ENCODE results near the gene TRA2B.

DNA sequence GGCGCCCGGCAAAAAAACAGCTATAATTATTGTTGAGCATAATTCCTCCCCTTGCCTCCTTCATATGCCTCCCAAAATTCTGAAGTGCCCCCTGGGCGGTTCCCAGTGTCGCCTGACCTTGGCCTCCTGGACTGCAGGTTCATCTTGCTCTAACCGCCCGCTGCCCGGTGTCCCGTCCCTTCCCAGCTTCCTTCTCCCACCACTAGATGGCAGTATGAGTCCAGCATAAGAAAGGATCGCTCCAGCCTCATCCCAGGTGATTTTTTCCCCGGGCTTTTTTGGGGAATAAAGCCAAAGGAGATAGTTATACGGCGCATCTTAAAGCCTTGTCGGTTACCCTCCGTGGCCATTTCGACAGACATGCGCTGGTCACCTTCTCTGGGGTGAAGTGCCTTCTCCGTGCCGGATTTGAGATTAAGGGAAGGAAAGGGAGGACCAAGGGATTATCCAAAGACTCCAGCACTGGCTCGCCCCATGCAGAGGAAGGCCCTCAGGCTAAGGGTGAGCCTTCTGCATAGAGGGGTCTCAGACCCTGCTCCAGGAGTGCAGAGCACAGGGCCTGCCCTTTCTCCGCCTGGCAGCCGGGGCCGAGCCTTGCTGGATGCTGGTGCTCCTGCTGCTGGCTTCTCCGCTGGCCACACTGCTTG lies 45.8 kb upstream of the TRA2B start:
- TF ChIP-seq, protein P1, sequence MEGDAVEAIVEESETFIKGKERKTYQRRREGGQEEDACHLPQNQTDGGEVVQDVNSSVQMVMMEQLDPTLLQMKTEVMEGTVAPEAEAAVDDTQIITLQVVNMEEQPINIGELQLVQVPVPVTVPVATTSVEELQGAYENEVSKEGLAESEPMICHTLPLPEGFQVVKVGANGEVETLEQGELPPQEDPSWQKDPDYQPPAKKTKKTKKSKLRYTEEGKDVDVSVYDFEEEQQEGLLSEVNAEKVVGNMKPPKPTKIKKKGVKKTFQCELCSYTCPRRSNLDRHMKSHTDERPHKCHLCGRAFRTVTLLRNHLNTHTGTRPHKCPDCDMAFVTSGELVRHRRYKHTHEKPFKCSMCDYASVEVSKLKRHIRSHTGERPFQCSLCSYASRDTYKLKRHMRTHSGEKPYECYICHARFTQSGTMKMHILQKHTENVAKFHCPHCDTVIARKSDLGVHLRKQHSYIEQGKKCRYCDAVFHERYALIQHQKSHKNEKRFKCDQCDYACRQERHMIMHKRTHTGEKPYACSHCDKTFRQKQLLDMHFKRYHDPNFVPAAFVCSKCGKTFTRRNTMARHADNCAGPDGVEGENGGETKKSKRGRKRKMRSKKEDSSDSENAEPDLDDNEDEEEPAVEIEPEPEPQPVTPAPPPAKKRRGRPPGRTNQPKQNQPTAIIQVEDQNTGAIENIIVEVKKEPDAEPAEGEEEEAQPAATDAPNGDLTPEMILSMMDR (IDR thresholded peaks at IDR 0.05 in 2 of 3, conservative IDR thresholded peaks at IDR 0.05 in 1 of 3; ENCODE audit: borderline replicate concordance in 1 of 3, insufficient read depth in 1 of 3, low read depth in 2 of 3, low read length in 2 of 3): peak; percentile 88 to 96 (median 91)
- TF ChIP-seq, protein P2, sequence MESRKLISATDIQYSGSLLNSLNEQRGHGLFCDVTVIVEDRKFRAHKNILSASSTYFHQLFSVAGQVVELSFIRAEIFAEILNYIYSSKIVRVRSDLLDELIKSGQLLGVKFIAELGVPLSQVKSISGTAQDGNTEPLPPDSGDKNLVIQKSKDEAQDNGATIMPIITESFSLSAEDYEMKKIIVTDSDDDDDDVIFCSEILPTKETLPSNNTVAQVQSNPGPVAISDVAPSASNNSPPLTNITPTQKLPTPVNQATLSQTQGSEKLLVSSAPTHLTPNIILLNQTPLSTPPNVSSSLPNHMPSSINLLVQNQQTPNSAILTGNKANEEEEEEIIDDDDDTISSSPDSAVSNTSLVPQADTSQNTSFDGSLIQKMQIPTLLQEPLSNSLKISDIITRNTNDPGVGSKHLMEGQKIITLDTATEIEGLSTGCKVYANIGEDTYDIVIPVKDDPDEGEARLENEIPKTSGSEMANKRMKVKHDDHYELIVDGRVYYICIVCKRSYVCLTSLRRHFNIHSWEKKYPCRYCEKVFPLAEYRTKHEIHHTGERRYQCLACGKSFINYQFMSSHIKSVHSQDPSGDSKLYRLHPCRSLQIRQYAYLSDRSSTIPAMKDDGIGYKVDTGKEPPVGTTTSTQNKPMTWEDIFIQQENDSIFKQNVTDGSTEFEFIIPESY (IDR thresholded peaks at IDR 0.05; ENCODE audit: extremely low read depth, insufficient replicate concordance, low read length): no peak
- TF ChIP-seq POLR2AphosphoS5 (IDR thresholded peaks at IDR 0.05; ENCODE audit: low read depth, low read length): no peak
- no peak for TF ChIP-seq POLR2A (IDR thresholded peaks at IDR 0.05; ENCODE audit: borderline replicate concordance, extremely low read depth, insufficient read depth, insufficient read length)
- no peak for TF ChIP-seq CEBPB (IDR thresholded peaks at IDR 0.05; ENCODE audit: low read depth)
- TF ChIP-seq EZH2 (IDR thresholded peaks at IDR 0.05): no peak
- TF ChIP-seq REST (IDR thresholded peaks at IDR 0.05; ENCODE audit: low read depth): no peak

All from HCT116 (cell line).